Smooth muscle cell (in vitro differentiated cells): ENCODE data around the gene CLEC14A. TPM values are rescaled to one million over a fixed set of nuclear protein-coding genes. Genes with fewer than 3 reads are reported as not detected.

Experiments
- DNase-seq: peaks from one replicate; lab custom pipeline; 2025; ENCODE audit not compliant: unreplicated experiment; lab: John Stamatoyannopoulos, UW
- H2AFZ ChIP-seq: fragments of 200-600 bp; sonication (generic); 2 replicates; pipeline ENCODE4 v1.6.0; 2016; ENCODE audit warnings: antibody characterized with exemption, low read depth, mild to moderate bottlenecking
- H3F3A ChIP-seq: fragments of 200-600 bp; sonication (generic); 2 replicates; pipeline ENCODE4 v1.6.0; 2017; ENCODE audit warnings: antibody characterized with exemption, low read depth
- H3K27ac ChIP-seq: fragments of 200-600 bp; sonication (generic); 2 replicates; pipeline ENCODE4 v1.5.1; 2016; ENCODE audit warnings: low read depth, mild to moderate bottlenecking
- H3K27me3 ChIP-seq: fragments of 200-600 bp; sonication (generic); 2 replicates; pipeline ENCODE4 v1.6.1; 2016; ENCODE audit warnings: low read depth, mild to moderate bottlenecking
- H3K36me3 ChIP-seq: fragments of 200-600 bp; sonication (generic); 2 replicates; pipeline ENCODE4 v1.5.1; 2016; ENCODE audit warnings: low read depth
- H3K4me1 ChIP-seq: fragments of 200-600 bp; sonication (generic); 2 replicates; pipeline ENCODE4 v1.5.1; 2016; ENCODE audit warnings: low read depth
- H3K4me2 ChIP-seq: fragments of 200-600 bp; sonication (generic); 2 replicates; pipeline ENCODE4 v1.6.0; 2016; ENCODE audit warnings: mild to moderate bottlenecking
- H3K4me3 ChIP-seq: fragments of 200-600 bp; sonication (generic); 2 replicates; pipeline ENCODE4 v1.5.1; 2016; ENCODE audit warnings: mild to moderate bottlenecking
- H3K79me2 ChIP-seq: fragments of 200-600 bp; sonication (generic); 2 replicates; pipeline ENCODE4 v1.6.0; 2016; ENCODE audit warnings: low read depth, mild to moderate bottlenecking
- H3K9ac ChIP-seq: fragments of 200-600 bp; sonication (generic); 2 replicates; pipeline ENCODE4 v1.6.0; 2016; ENCODE audit warnings: low read depth
- H3K9me3 ChIP-seq: fragments of 200-600 bp; sonication (generic); replicated peaks from 2 replicates; pipeline ENCODE4 v1.5.1; 2016; ENCODE audit warnings: low read depth
- H4K20me1 ChIP-seq: fragments of 200-600 bp; sonication (generic); 2 replicates; pipeline ENCODE4 v1.6.0; 2016; ENCODE audit warnings: low read depth
- WGBS: methylation state at CpG from one replicate; pipeline ENCODE4 v1.1.7; 2016; ENCODE audit warnings: low lambda C conversion rate; 5-methylcytosine and 5-hydroxymethylcytosine counted together
- polyA plus RNA-seq: library from polyadenylated mRNA; unstranded; fragments of >200 nt; fragmentation: Nextera tagmentation; extraction: Ambion mirVana; gene quantifications from 2 replicates; pipeline ENCODE4 v1.2.1, GENCODE V29; 2016
- total RNA-seq: library from RNA; depleted of rRNA; stranded (reverse); fragments of >200 nt; gene quantifications from 2 replicates; pipeline ENCODE4 v1.2.3, GENCODE V29; 2014
- TF ChIP-seq, protein P1 (sequence below): fragments of 200-600 bp; sonication (generic); IDR thresholded peaks from 2 replicates; pipeline ENCODE4 v1.5.1; 2017; ENCODE audit warnings: borderline replicate concordance, mild to moderate bottlenecking, antibody characterized with exemption; ENCODE audit not compliant: insufficient read depth, poor library complexity, severe bottlenecking

Gene CLEC14A
- total and polyA plus RNA-seq, 2 experiments from 2014 or later: 12.0 to 23.8 TPM

GRCh38 chr14:38255408-38255672, 553 bp downstream of the CLEC14A start:
- WGBS: 7% methylated on average over 29 of the region's 29 CpGs
- H4K20me1 ChIP-seq: no peaks in the 10 kb centered on the region
- peak overlapping the region; percentile 84 for H2AFZ ChIP-seq
- H3K4me2 ChIP-seq: peak overlapping the region; percentile 86
- H3K79me2 ChIP-seq: no peaks in the 10 kb centered on the region
- no peaks in the 10 kb centered on the region for H3K36me3 ChIP-seq
- H3F3A ChIP-seq: peaks cover 5% of the 10 kb centered on the region
- peaks cover 8% of the 10 kb centered on the region for H3K27me3 ChIP-seq
- no peak for DNase-seq
- H3K9me3 ChIP-seq: no peaks in the 10 kb centered on the region
- no peaks in the 10 kb centered on the region for H3K4me1 ChIP-seq
- no peak overlapping the region for H3K9ac ChIP-seq
- H3K4me3 ChIP-seq: peak overlapping the region; percentile 49
- TF ChIP-seq, protein P1, sequence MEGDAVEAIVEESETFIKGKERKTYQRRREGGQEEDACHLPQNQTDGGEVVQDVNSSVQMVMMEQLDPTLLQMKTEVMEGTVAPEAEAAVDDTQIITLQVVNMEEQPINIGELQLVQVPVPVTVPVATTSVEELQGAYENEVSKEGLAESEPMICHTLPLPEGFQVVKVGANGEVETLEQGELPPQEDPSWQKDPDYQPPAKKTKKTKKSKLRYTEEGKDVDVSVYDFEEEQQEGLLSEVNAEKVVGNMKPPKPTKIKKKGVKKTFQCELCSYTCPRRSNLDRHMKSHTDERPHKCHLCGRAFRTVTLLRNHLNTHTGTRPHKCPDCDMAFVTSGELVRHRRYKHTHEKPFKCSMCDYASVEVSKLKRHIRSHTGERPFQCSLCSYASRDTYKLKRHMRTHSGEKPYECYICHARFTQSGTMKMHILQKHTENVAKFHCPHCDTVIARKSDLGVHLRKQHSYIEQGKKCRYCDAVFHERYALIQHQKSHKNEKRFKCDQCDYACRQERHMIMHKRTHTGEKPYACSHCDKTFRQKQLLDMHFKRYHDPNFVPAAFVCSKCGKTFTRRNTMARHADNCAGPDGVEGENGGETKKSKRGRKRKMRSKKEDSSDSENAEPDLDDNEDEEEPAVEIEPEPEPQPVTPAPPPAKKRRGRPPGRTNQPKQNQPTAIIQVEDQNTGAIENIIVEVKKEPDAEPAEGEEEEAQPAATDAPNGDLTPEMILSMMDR: no peak
- no peak overlapping the region for H3K27ac ChIP-seq

DNA sequence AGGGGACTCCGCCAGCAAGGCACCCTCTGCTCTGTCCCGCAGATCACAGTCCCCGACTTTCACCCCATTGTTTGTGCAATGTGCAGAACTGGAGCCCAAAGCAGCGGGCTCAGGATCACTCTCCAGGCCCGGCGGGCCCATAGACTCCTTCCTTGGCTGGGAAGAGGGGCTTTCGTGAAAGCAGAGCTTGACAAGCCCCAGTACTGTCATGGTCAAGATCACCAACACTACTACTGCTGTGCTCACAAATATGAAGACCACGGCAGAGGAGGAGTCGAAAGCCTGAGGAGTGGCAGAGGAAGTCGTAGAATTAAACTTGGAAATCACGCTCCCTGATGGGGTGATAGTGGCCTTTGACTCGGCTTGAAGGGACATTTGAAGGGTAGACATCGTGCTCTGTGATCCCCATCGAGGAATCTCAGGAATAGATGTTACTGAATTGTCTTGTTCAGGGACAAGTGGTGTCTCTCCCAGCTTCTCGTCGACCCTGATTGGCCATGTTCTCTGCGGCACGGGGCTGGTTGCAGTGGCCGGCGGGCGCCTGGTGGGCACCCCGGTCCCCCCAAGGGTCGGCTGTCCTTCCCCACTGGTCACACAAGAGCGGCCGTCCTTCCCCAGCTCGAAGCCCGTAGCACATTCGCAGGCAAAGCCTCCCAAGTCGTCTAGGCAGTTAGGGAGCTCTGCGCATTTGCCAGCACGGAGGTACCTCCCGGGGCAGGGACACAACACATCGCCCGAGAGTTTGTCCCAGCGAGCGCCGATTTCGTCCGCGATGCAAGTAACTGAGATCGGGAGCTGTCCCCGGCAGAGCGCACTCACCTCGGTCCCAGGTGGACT, 1.1 kb downstream of the CLEC14A start:
- H4K20me1 ChIP-seq: no peaks in the 10 kb centered on the region
- no peak overlapping the region for H3K9ac ChIP-seq
- peaks cover 5% of the 10 kb centered on the region for H3F3A ChIP-seq
- peak overlapping the region; percentile 86 for H3K4me2 ChIP-seq
- peak overlapping the region; percentile 84 for H2AFZ ChIP-seq
- H3K79me2 ChIP-seq: no peaks in the 10 kb centered on the region
- 25% methylated on average over 40 of the region's 44 CpGs for WGBS
- no peak overlapping the region for H3K27ac ChIP-seq
- DNase-seq: no peak
- TF ChIP-seq, protein P1: no peak
- H3K27me3 ChIP-seq: peaks cover 8% of the 10 kb centered on the region
- no peaks in the 10 kb centered on the region for H3K9me3 ChIP-seq
- H3K4me3 ChIP-seq: peak overlapping the region; percentile 49
- H3K4me1 ChIP-seq: no peaks in the 10 kb centered on the region
- H3K36me3 ChIP-seq: no peaks in the 10 kb centered on the region

DNA sequence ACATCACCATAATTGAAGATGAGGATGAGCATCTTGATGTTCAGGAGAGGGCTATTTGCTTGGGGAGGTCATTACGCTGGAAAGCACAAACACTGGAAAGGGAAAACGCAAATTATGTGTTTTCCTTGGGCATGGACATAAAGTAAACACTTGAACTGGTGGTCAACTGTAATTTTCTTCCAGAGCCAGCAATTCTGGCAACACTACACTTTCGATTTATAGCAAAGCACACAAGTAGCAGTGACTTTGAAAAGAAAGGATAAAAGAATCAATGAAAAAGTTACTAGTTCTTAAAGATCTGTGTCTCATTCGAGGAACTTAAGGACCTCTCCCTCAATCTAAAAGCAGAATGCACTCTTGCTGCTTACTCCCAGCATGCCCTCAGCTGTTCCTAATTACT, 2.2 kb downstream of the CLEC14A start:
- Histone ChIP-seq H3K27me3 (peaks cover 8% of the 10 kb centered on the region), H3K36me3 (no peaks in the 10 kb centered on the region), H4K20me1 (no peaks in the 10 kb centered on the region), H3K4me3 (peak overlapping the region; percentile 49), H3K9me3 (no peaks in the 10 kb centered on the region), H3K9ac (no peak overlapping the region), H3K27ac (no peak overlapping the region), H3F3A (peaks cover 5% of the 10 kb centered on the region), H3K4me2 (peak overlapping the region; percentile 86), H3K79me2 (no peaks in the 10 kb centered on the region), H3K4me1 (no peaks in the 10 kb centered on the region), H2AFZ (peak overlapping the region; percentile 42)
- TF ChIP-seq, protein P1: no peak
- DNase-seq: no peak
- WGBS: 56% methylated on average over 4 of the region's 4 CpGs

DNA sequence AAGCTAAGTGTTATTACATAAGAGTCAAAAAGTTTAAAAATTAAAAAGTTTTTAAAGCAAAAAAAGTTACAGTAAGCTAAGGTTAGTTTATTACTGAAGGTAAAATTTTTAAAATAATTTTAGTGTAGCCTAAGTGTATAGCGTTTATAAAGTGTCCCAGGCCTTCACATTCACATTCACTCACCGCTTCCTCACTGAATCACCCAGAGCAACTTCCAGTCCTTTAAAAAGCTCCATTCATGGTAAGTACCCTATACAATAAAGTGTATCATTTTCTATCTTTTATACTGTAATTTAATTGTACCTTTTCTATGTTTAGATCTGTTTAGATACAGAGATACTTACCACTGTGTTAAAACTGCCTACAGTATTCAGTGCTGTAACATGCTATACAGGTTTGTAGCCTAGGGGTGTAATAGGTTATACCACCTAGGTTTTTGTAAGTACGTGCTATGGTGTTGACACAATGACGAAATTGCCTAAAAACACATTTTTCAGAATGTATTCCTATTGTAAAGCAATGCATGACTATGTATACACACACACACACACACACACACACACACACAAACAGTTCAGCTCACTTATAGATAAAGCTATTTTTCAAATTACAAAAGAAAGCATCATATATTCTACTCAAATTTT, 3.7 kb downstream of the CLEC14A start:
- TF ChIP-seq, protein P1: no peak
- no peak for DNase-seq
- Histone ChIP-seq H2AFZ (no peak overlapping the region), H3K4me1 (no peaks in the 10 kb centered on the region), H3K9me3 (no peaks in the 10 kb centered on the region), H3K79me2 (no peaks in the 10 kb centered on the region), H3K36me3 (no peaks in the 10 kb centered on the region), H4K20me1 (no peaks in the 10 kb centered on the region), H3K9ac (no peak overlapping the region), H3F3A (peaks cover 5% of the 10 kb centered on the region), H3K27ac (no peak overlapping the region), H3K4me3 (peak overlapping the region; percentile 2), H3K4me2 (peak overlapping the region; percentile 86), H3K27me3 (peaks cover 8% of the 10 kb centered on the region)
- WGBS: 83% methylated on average over 4 of the region's 4 CpGs
